Loucy (cell line): ENCODE data around the gene GNG13.

Source experiments
- H2AFZ ChIP-seq: fragments of 200-600 bp; sonication (generic); 2 replicates; pipeline ENCODE4 v1.6.0; 2016; ENCODE audit warnings: antibody characterized with exemption, mild to moderate bottlenecking, low read length, moderate library complexity
- H3F3A ChIP-seq: fragments of 200-600 bp; 2 replicates; pipeline ENCODE4 v1.6.0; 2016; ENCODE audit warnings: antibody characterized with exemption, low read depth, mild to moderate bottlenecking
- H3K27me3 ChIP-seq: fragments of 200-600 bp; sonication (generic); 2 replicates; pipeline ENCODE4 v1.6.1; 2014; ENCODE audit warnings: low read length, mild to moderate bottlenecking; ENCODE audit not compliant: insufficient read depth, poor library complexity, severe bottlenecking
- H3K36me3 ChIP-seq: fragments of 200-600 bp; sonication (generic); 2 replicates; pipeline ENCODE4 v1.6.1; 2016; ENCODE audit warnings: low read length; ENCODE audit not compliant: insufficient read depth
- H3K4me1 ChIP-seq: fragments of 200-600 bp; sonication (generic); 2 replicates; pipeline ENCODE4 v1.5.1; 2014; ENCODE audit warnings: low read length, mild to moderate bottlenecking; ENCODE audit not compliant: insufficient read depth, poor library complexity, severe bottlenecking
- H3K4me2 ChIP-seq: fragments of 200-600 bp; sonication (generic); 2 replicates; pipeline ENCODE4 v1.6.0; 2014; ENCODE audit warnings: antibody characterized with exemption, low read length, low read depth, mild to moderate bottlenecking; ENCODE audit not compliant: poor library complexity, severe bottlenecking
- H3K4me3 ChIP-seq: fragments of 200-600 bp; sonication (generic); 2 replicates; pipeline ENCODE4 v1.5.1; 2014; ENCODE audit warnings: low read length, mild to moderate bottlenecking, mixed read lengths; ENCODE audit not compliant: poor library complexity, severe bottlenecking
- H3K79me2 ChIP-seq: fragments of 200-600 bp; sonication (generic); 2 replicates; pipeline ENCODE4 v1.6.1; 2014; ENCODE audit warnings: low read length; ENCODE audit not compliant: insufficient read depth
- H3K9ac ChIP-seq: fragments of 200-600 bp; sonication (generic); 2 replicates; pipeline ENCODE4 v1.6.0; 2014; ENCODE audit warnings: mild to moderate bottlenecking, low read depth, low read length, moderate library complexity; ENCODE audit not compliant: poor library complexity, severe bottlenecking
- H3K9me2 ChIP-seq: fragments of 200-600 bp; sonication (generic); replicated peaks from 2 replicates; pipeline ENCODE4 v1.6.1; 2016; ENCODE audit warnings: low read depth, low read length, mixed read lengths
- H3K9me3 ChIP-seq: fragments of 200-600 bp; sonication (generic); 2 replicates; pipeline ENCODE4 v1.6.1; 2014; ENCODE audit warnings: mild to moderate bottlenecking, antibody characterized with exemption, low read length, low read depth; ENCODE audit not compliant: insufficient read depth
- H4K20me1 ChIP-seq: fragments of 200-600 bp; sonication (generic); 2 replicates; pipeline ENCODE4 v1.6.0; 2014; ENCODE audit warnings: antibody characterized with exemption, low read length, mild to moderate bottlenecking; ENCODE audit not compliant: insufficient read depth, poor library complexity, severe bottlenecking
- EZH2phosphoT487 ChIP-seq: fragments of 200-600 bp; IDR thresholded peaks from 2 replicates; pipeline ENCODE4 v1.6.1; 2018; ENCODE audit warnings: antibody characterized with exemption, mild to moderate bottlenecking, moderate library complexity, borderline replicate concordance
- TF ChIP-seq, protein P1 (sequence below): fragments of 200-600 bp; sonication (generic); conservative IDR thresholded peaks from 2 replicates; pipeline ENCODE4 v1.5.1; 2014; ENCODE audit warnings: mild to moderate bottlenecking, antibody characterized with exemption, low read length

The GNG13 gene

DNA sequence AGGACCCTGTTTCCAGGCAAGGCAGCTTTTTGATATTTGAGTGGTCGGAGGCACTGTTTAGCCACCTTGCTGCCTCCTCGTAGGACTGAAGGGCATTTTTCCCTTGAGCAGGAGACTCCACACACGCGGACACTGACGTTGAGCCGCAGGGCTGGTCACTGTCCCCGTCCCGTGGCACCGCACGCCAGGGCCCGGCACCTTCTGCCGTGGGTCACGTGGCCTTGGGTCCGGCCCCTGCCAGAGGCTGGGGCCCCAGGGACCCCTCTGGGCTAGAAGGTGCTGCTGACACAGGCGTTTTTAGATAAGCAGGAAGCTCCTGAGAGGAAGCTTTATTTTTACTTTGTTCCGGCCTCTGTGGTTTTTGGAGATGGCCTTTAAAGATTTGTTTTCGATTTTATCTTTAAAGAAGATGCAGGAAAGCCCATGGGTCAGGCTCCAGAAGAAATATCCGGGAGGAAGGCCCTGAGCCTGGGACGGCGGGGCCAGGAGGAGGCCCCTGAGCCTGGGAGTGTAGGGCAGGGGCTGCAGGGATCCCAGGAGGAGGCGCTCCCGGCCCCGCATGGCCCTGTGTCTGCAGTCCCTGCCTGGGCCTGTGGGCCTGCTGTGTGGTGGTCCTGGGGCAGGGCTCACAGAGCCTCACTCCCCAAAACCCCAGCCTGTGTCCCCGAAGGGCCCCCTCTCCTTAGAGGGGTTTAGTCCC is 30.5 kb upstream of the GNG13 start:
- no peaks in the 10 kb centered on the region for H3K79me2 ChIP-seq
- H3K4me3 ChIP-seq: no peak overlapping the region
- no peaks in the 10 kb centered on the region; the same call in 1 of the 2 replicates for H3K9me3 ChIP-seq
- H3K4me1 ChIP-seq: no peaks in the 10 kb centered on the region
- no peaks in the 10 kb centered on the region for H3K9me2 ChIP-seq
- no peak for TF ChIP-seq EZH2phosphoT487
- TF ChIP-seq, protein P1, sequence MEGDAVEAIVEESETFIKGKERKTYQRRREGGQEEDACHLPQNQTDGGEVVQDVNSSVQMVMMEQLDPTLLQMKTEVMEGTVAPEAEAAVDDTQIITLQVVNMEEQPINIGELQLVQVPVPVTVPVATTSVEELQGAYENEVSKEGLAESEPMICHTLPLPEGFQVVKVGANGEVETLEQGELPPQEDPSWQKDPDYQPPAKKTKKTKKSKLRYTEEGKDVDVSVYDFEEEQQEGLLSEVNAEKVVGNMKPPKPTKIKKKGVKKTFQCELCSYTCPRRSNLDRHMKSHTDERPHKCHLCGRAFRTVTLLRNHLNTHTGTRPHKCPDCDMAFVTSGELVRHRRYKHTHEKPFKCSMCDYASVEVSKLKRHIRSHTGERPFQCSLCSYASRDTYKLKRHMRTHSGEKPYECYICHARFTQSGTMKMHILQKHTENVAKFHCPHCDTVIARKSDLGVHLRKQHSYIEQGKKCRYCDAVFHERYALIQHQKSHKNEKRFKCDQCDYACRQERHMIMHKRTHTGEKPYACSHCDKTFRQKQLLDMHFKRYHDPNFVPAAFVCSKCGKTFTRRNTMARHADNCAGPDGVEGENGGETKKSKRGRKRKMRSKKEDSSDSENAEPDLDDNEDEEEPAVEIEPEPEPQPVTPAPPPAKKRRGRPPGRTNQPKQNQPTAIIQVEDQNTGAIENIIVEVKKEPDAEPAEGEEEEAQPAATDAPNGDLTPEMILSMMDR: no peak
- no peak overlapping the region for H3K4me2 ChIP-seq
- no peak overlapping the region for H2AFZ ChIP-seq
- H3F3A ChIP-seq: no peaks in the 10 kb centered on the region
- H3K9ac ChIP-seq: no peak overlapping the region
- H3K27me3 ChIP-seq: no peaks in the 10 kb centered on the region
- H4K20me1 ChIP-seq: no peaks in the 10 kb centered on the region
- no peaks in the 10 kb centered on the region for H3K36me3 ChIP-seq

DNA sequence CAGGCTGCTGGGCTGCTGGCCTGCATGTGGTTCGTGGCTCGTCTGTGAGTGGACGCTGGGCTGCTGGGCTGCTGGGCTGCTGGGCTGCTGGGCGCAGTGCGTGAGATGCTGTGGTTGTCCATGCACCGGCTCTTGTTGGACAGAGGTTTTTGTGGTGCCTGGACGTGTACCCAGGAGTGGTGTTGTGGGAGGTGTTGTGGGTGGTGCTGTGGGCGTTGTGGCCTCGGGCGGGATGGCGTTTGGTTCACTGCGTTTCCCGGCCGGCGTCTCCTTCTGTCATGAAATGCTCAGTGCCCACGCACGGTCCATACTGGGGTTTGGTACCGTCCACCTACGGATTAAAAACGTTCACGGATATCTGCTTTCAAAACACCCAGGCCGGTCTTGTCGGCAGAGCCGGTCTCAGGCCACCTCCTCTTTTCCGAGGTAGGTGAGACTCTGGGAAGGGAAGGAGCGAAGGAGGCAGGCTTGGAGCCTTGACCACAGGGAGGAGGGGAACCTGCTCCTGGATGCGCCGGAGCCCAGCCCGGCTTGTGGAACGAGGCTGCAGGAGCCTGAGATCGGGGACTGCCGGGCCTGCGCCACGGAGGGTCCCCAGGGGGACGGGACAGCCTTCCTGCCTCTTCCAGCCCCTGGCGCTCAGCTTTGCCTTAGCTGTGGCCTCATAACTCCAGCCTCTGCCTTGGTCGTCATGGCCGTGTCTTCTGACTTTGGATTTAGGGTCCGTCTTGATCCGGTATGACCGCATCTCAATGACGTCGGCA is 29.8 kb upstream of the GNG13 start:
- no peaks in the 10 kb centered on the region for H3K27me3 ChIP-seq
- H3K36me3 ChIP-seq: no peaks in the 10 kb centered on the region
- H3K9ac ChIP-seq: no peak overlapping the region
- H3K9me3 ChIP-seq: no peaks in the 10 kb centered on the region; the same call in 1 of the 2 replicates
- TF ChIP-seq, protein P1: no peak
- TF ChIP-seq EZH2phosphoT487: no peak
- H2AFZ ChIP-seq: no peak overlapping the region
- no peak overlapping the region for H3K4me3 ChIP-seq
- no peaks in the 10 kb centered on the region for H3K79me2 ChIP-seq
- no peaks in the 10 kb centered on the region for H4K20me1 ChIP-seq
- no peak overlapping the region for H3K4me2 ChIP-seq
- no peaks in the 10 kb centered on the region for H3K4me1 ChIP-seq
- H3K9me2 ChIP-seq: no peaks in the 10 kb centered on the region
- H3F3A ChIP-seq: no peaks in the 10 kb centered on the region

DNA sequence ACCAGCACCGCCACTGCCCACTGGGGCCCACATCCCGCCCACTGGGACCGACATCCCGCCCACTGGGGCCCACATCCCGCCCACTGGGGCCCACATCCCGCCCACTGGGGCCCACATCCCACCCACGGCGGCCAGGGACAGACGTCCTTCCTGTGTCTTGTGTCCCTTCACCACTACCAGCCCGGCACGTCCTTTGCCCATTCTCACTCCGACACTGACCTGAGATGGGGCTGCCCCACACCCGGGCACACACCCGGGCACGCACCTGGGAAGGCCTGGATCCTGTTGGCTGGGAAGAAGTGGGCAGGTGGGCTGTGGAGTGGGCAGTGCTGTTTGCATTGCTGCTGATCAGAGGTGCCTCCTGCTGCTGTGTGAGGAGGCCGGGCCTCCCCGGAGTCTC is 28.4 kb upstream of the GNG13 start:
- Histone ChIP-seq H3K36me3 (no peaks in the 10 kb centered on the region), H3K79me2 (no peaks in the 10 kb centered on the region), H3F3A (no peaks in the 10 kb centered on the region), H2AFZ (no peak overlapping the region), H3K9me3 (no peaks in the 10 kb centered on the region; the same call in 1 of the 2 replicates), H3K9ac (no peak overlapping the region), H3K9me2 (no peaks in the 10 kb centered on the region), H3K4me2 (no peak overlapping the region), H3K4me1 (no peaks in the 10 kb centered on the region), H4K20me1 (no peaks in the 10 kb centered on the region), H3K27me3 (no peaks in the 10 kb centered on the region), H3K4me3 (no peak overlapping the region)
- TF ChIP-seq EZH2phosphoT487: no peak
- TF ChIP-seq, protein P1: no peak
